ENCODE data around the gene STIMATE.

- TF ChIP-seq CTCF (IDR thresholded peaks at IDR 0.05), result no peak
- TF ChIP-seq POLR2AphosphoS5 (IDR thresholded peaks at IDR 0.05; ENCODE audit: low read depth, low read length), result no peak
These were observed 102.7 kb downstream of the STIMATE start, which contains the start of gene ITIH3 for GRCh38 chr3:52794612-52795099.

Measured in Panc1 (cell line).